ENCODE results near the gene ZNF281. TPM values are rescaled to one million over a fixed set of nuclear protein-coding genes. Genes with fewer than 3 reads are reported as not detected.

Gene ZNF281
- total RNA-seq, 1 experiment from 2014 or later, result 22.3 TPM

DNA sequence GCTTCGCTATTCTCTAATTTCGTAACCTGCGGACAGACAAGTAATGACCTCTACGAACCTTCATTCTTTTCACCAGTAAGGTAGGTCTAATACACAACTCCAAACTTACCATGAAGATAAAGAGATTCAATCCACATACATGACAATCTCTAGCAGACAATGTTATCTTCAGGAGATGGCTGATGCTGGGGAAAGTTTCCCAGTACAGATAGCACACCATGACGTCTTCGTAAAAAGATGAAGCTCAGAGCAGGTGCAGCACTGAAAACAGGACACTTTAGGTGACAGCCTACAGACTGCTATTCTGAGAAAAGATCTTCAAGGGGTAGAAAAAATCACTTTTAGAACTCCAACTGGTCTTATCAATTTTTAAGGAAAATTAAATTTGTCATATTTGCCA, 41.3 kb downstream of the ZNF281 start:
- H3K36me3 Mint-ChIP-seq (ENCODE audit: insufficient read depth, unreplicated experiment), result peaks cover 6% of the 10 kb centered on the region
- H3K4me1 Mint-ChIP-seq (ENCODE audit: insufficient read depth, unreplicated experiment), result peaks cover 45% of the 10 kb centered on the region
- POLR2A ChIA-PET, result interaction anchor here (1.0 to 2.8 kb wide), 5 partner anchors 9 to 115 kb away, joined by 3 to 13 read pairs (median 3); no protein-coding TSS in a partner anchor
- no TSS peak for BruUV-seq (replicated peaks)
- CTCF ChIA-PET, result interaction anchor here (0.5 to 1.4 kb wide), 7 partner anchors 9 to 684 kb away, joined by 3 to 4 read pairs (median 3); no protein-coding TSS in a partner anchor
- TF ChIP-seq, protein P1, sequence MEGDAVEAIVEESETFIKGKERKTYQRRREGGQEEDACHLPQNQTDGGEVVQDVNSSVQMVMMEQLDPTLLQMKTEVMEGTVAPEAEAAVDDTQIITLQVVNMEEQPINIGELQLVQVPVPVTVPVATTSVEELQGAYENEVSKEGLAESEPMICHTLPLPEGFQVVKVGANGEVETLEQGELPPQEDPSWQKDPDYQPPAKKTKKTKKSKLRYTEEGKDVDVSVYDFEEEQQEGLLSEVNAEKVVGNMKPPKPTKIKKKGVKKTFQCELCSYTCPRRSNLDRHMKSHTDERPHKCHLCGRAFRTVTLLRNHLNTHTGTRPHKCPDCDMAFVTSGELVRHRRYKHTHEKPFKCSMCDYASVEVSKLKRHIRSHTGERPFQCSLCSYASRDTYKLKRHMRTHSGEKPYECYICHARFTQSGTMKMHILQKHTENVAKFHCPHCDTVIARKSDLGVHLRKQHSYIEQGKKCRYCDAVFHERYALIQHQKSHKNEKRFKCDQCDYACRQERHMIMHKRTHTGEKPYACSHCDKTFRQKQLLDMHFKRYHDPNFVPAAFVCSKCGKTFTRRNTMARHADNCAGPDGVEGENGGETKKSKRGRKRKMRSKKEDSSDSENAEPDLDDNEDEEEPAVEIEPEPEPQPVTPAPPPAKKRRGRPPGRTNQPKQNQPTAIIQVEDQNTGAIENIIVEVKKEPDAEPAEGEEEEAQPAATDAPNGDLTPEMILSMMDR (IDR thresholded peaks at IDR 0.05; ENCODE audit: unreplicated experiment), result no peak
- intact Hi-C loops (cut with micrococcal nuclease), result no loop called here
- H3K27ac Mint-ChIP-seq (ENCODE audit: low read depth, unreplicated experiment), result no peak overlapping the region
- no peaks in the 10 kb centered on the region for H3K27me3 Mint-ChIP-seq (ENCODE audit: insufficient read depth, unreplicated experiment)
- H3K4me3 Mint-ChIP-seq (ENCODE audit: unreplicated experiment), result no peak overlapping the region
- no peak for DNase-seq (ENCODE audit: unreplicated experiment)
- no peaks in the 10 kb centered on the region for H3K9me3 Mint-ChIP-seq (ENCODE audit: unreplicated experiment)

GRCh38 chr1:200367841-200368534, 41.8 kb downstream of the ZNF281 start:
- Mint-ChIP-seq H3K4me3 (ENCODE audit: unreplicated experiment) (no peak overlapping the region), H3K4me1 (ENCODE audit: insufficient read depth, unreplicated experiment) (peaks cover 43% of the 10 kb centered on the region), H3K9me3 (ENCODE audit: unreplicated experiment) (no peaks in the 10 kb centered on the region), H3K36me3 (ENCODE audit: insufficient read depth, unreplicated experiment) (peaks cover 6% of the 10 kb centered on the region), H3K27me3 (ENCODE audit: insufficient read depth, unreplicated experiment) (no peaks in the 10 kb centered on the region), H3K27ac (ENCODE audit: low read depth, unreplicated experiment) (no peak overlapping the region)
- POLR2A ChIA-PET, result interaction anchor here (1.1 to 2.8 kb wide), 3 partner anchors 9 to 47 kb away, joined by 3 to 13 read pairs (median 3); no protein-coding TSS in a partner anchor
- CTCF ChIA-PET, result interaction anchor here (0.5 to 1.2 kb wide), 10 partner anchors 11 to 1473 kb away, joined by 3 to 4 read pairs (median 3); no protein-coding TSS in a partner anchor
- TF ChIP-seq, protein P1 (IDR thresholded peaks at IDR 0.05; ENCODE audit: unreplicated experiment), result no peak
- intact Hi-C loops (cut with micrococcal nuclease), result no loop called here
- BruUV-seq (replicated peaks), result no TSS peak
- DNase-seq (ENCODE audit: unreplicated experiment), result peak; percentile 75

DNA sequence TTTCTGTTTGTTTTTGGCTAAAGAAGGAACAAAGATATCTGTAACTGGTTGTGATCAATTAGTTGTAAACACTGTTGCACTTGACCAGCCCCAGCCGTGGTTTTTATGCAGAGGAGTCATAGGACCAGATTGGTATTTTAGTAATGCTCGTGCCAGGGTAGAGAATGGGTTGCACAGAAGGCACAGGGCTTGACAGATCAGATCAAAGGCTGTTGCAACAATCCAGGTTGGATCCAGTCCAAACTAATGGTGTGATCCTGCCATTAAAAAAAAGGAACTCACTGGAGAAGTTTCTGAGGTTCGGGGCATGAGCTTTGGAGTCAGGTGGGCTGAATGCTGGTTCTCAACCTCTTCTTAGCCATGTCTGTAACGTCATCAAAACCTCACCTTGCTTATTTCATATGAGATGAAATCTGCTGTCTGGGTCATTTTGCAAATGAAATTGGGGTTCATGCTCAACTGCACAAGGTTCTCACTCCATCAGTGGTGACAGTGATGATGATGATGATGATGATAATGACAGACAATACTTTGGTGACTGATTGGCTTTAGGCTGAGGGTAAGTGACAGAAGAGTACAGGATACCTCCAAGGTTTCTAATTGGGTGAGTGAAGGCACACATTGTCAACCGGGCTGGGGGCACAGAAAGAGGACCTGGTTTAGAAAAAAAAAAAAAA, 43.1 kb downstream of the ZNF281 start:
- Mint-ChIP-seq H3K27me3 (ENCODE audit: insufficient read depth, unreplicated experiment) (no peaks in the 10 kb centered on the region), H3K36me3 (ENCODE audit: insufficient read depth, unreplicated experiment) (peaks cover 6% of the 10 kb centered on the region), H3K4me3 (ENCODE audit: unreplicated experiment) (no peak overlapping the region), H3K4me1 (ENCODE audit: insufficient read depth, unreplicated experiment) (peaks cover 31% of the 10 kb centered on the region), H3K9me3 (ENCODE audit: unreplicated experiment) (no peaks in the 10 kb centered on the region), H3K27ac (ENCODE audit: low read depth, unreplicated experiment) (peak overlapping the region; percentile 39)
- peak; percentile 77 for DNase-seq (ENCODE audit: unreplicated experiment)
- no TSS peak for BruUV-seq (replicated peaks)
- TF ChIP-seq, protein P1 (IDR thresholded peaks at IDR 0.05; ENCODE audit: unreplicated experiment), result no peak
- ChIA-PET CTCF (interaction anchor here (1.0 to 1.2 kb wide), 2 partner anchors 13 to 23 kb away, joined by 3 read pairs; no protein-coding TSS in a partner anchor), POLR2A (interaction anchor here (2.8 kb wide), 1 partner anchor 10 kb away, joined by 13 read pairs; no protein-coding TSS in a partner anchor)
- intact Hi-C loops (cut with micrococcal nuclease), result no loop called here

GRCh38 chr1:200365897-200366426, 43.9 kb downstream of the ZNF281 start:
- TF ChIP-seq, protein P1 (IDR thresholded peaks at IDR 0.05; ENCODE audit: unreplicated experiment), result no peak
- BruUV-seq (replicated peaks), result no TSS peak
- Mint-ChIP-seq H3K27me3 (ENCODE audit: insufficient read depth, unreplicated experiment) (no peaks in the 10 kb centered on the region), H3K4me3 (ENCODE audit: unreplicated experiment) (no peak overlapping the region), H3K36me3 (ENCODE audit: insufficient read depth, unreplicated experiment) (peaks cover 6% of the 10 kb centered on the region), H3K9me3 (ENCODE audit: unreplicated experiment) (no peaks in the 10 kb centered on the region), H3K4me1 (ENCODE audit: insufficient read depth, unreplicated experiment) (peaks cover 30% of the 10 kb centered on the region), H3K27ac (ENCODE audit: low read depth, unreplicated experiment) (peak overlapping the region; percentile 39)
- intact Hi-C loops (cut with micrococcal nuclease), result no loop called here
- ChIA-PET CTCF (interaction anchor here (0.7 to 1.0 kb wide), 3 partner anchors 9 to 26 kb away, joined by 3 read pairs; no protein-coding TSS in a partner anchor), POLR2A (interaction anchor here (0.6 to 3.0 kb wide), 2 partner anchors 12 to 194 kb away, joined by 5 to 19 read pairs; no protein-coding TSS in a partner anchor)
- DNase-seq (ENCODE audit: unreplicated experiment), result no peak

Data from MCF 10A (cell line).